Measurements from ENCODE around the gene RRP1.

DNA sequence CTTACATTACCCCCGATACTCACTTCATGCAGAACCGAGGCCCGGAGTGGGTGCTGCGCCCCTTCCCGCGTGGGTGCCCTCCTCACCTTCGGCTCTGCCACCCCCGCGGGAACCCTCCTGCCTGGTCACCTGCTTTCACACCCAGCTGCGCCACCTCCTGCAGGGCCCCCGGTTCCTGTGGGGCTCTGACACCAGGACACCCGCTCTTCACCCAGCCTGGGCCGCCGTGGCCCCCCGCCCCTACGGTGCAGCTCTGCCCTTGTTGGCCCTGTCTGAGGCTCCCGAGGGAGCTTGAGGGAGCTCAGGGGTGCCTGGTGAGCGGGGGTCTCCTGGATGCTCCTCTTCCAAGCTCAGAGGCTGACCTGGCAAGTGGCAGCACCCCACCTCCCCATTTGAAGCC, 19.0 kb downstream of the RRP1 start:
- TF ChIP-seq, protein P1, sequence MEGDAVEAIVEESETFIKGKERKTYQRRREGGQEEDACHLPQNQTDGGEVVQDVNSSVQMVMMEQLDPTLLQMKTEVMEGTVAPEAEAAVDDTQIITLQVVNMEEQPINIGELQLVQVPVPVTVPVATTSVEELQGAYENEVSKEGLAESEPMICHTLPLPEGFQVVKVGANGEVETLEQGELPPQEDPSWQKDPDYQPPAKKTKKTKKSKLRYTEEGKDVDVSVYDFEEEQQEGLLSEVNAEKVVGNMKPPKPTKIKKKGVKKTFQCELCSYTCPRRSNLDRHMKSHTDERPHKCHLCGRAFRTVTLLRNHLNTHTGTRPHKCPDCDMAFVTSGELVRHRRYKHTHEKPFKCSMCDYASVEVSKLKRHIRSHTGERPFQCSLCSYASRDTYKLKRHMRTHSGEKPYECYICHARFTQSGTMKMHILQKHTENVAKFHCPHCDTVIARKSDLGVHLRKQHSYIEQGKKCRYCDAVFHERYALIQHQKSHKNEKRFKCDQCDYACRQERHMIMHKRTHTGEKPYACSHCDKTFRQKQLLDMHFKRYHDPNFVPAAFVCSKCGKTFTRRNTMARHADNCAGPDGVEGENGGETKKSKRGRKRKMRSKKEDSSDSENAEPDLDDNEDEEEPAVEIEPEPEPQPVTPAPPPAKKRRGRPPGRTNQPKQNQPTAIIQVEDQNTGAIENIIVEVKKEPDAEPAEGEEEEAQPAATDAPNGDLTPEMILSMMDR (conservative IDR thresholded peaks at IDR 0.05; ENCODE audit: low read length) = no peak
- no peak for TF ChIP-seq EZH2phosphoT487 (IDR thresholded peaks at IDR 0.05; ENCODE audit: borderline replicate concordance, low read depth, low read length)

Measured in OCI-LY7 (cell line).